ENCODE data around the gene SBK3. TPM values are rescaled to one million over a fixed set of nuclear protein-coding genes. Genes with fewer than 3 reads are reported as not detected.

Gene SBK3
- total RNA-seq, 1 experiment from 2014 or later: not detected

DNA sequence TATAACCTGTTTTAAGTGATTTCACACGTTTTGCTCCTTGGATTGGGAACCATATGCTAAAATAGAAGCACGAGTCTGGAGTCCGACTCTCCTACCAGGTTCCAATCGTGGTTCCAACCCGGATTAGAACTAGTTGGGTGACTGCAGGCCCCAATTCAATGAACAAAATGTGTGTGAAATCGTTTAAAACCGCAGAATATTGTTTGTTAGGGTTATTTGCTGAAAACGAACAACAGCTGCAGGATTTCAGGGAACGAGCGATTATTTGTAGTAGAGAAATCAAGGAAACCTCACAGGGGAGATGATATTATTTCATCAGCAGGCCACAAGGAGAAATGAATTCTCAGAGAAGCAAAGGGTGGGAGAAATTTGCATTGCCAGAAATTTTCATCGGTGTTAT, 40.4 kb downstream of the SBK3 start:
- H3K27me3 Mint-ChIP-seq (ENCODE audit: insufficient read depth, unreplicated experiment): no peaks in the 10 kb centered on the region
- peaks cover 6% of the 10 kb centered on the region for H3K36me3 Mint-ChIP-seq (ENCODE audit: insufficient read depth, unreplicated experiment)

DNA sequence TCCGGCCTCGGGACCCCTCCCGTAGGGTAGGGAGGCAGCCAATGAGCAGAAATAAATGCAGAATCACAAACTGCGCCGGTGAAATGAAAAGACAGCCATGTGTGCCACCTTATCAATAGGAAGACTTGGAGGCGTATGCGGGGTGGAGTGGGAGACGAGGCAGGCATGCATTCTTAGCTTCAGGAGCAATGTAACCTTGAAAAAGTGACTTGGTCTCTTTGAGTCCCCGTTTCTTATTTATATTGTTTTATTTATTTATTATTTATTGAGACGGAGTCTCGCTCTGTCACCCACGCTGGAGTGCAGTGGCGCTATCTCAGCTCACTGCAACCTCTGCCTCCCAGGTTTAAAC, 41.1 kb downstream of the SBK3 start:
- POLR2A ChIA-PET: interaction anchor here (0.7 to 1.7 kb wide), 13 partner anchors 10 to 372 kb away, joined by 3 to 11 read pairs (median 4); partner anchors contain the start of genes ISOC2, NAT14, TMEM238 and ZNF628

More for the DNA sequence above, 40.4 kb downstream of the SBK3 start:
- no TSS peak for BruUV-seq (replicated peaks)
- Mint-ChIP-seq H3K4me1 (ENCODE audit: insufficient read depth, unreplicated experiment) (no peaks in the 10 kb centered on the region), H3K4me3 (ENCODE audit: unreplicated experiment) (no peak overlapping the region), H3K27ac (ENCODE audit: low read depth, unreplicated experiment) (no peak overlapping the region), H3K9me3 (ENCODE audit: unreplicated experiment) (peaks cover 6% of the 10 kb centered on the region)
- TF ChIP-seq, protein P1, sequence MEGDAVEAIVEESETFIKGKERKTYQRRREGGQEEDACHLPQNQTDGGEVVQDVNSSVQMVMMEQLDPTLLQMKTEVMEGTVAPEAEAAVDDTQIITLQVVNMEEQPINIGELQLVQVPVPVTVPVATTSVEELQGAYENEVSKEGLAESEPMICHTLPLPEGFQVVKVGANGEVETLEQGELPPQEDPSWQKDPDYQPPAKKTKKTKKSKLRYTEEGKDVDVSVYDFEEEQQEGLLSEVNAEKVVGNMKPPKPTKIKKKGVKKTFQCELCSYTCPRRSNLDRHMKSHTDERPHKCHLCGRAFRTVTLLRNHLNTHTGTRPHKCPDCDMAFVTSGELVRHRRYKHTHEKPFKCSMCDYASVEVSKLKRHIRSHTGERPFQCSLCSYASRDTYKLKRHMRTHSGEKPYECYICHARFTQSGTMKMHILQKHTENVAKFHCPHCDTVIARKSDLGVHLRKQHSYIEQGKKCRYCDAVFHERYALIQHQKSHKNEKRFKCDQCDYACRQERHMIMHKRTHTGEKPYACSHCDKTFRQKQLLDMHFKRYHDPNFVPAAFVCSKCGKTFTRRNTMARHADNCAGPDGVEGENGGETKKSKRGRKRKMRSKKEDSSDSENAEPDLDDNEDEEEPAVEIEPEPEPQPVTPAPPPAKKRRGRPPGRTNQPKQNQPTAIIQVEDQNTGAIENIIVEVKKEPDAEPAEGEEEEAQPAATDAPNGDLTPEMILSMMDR (IDR thresholded peaks at IDR 0.05; ENCODE audit: unreplicated experiment): no peak
- POLR2A ChIA-PET: interaction anchor here (1.6 to 1.7 kb wide), 2 partner anchors 28 to 38 kb away, joined by 8 to 11 read pairs; partner anchors contain the start of gene ZNF628
- intact Hi-C loops (cut with micrococcal nuclease): loop anchor here (1.0 to 10.0 kb wide), 2 partner anchors 37 to 90 kb away; no protein-coding TSS in a partner anchor
- no peak for DNase-seq (ENCODE audit: unreplicated experiment)
- CTCF ChIA-PET: interaction anchor here (0.6 to 2.9 kb wide), 28 partner anchors 7 to 416 kb away, joined by 3 to 64 read pairs (median 6); partner anchors contain the start of genes NAT14, SSC5D, ZNF628 and ZNF784

GRCh38 chr19:55503502-55504251, 41.7 kb downstream of the SBK3 start:
- no peak overlapping the region for H3K27ac Mint-ChIP-seq (ENCODE audit: low read depth, unreplicated experiment)

More for the DNA sequence above, 41.1 kb downstream of the SBK3 start:
- no peaks in the 10 kb centered on the region for H3K27me3 Mint-ChIP-seq (ENCODE audit: insufficient read depth, unreplicated experiment)
- H3K9me3 Mint-ChIP-seq (ENCODE audit: unreplicated experiment): peaks cover 6% of the 10 kb centered on the region
- H3K36me3 Mint-ChIP-seq (ENCODE audit: insufficient read depth, unreplicated experiment): peaks cover 6% of the 10 kb centered on the region
- intact Hi-C loops (cut with micrococcal nuclease): loop anchor here (1.0 to 10.0 kb wide), 2 partner anchors 36 to 89 kb away; no protein-coding TSS in a partner anchor
- CTCF ChIA-PET: interaction anchor here (0.5 to 2.9 kb wide), 54 partner anchors 8 to 1315 kb away, joined by 3 to 64 read pairs (median 4); partner anchors contain the start of genes MBOAT7, NAT14, SSC5D and ZNF628
- peak overlapping the region; percentile 69 for H3K4me3 Mint-ChIP-seq (ENCODE audit: unreplicated experiment)
- no TSS peak for BruUV-seq (replicated peaks)
- H3K27ac Mint-ChIP-seq (ENCODE audit: low read depth, unreplicated experiment): no peak overlapping the region
- TF ChIP-seq, protein P1 (IDR thresholded peaks at IDR 0.05; ENCODE audit: unreplicated experiment): no peak
- H3K4me1 Mint-ChIP-seq (ENCODE audit: insufficient read depth, unreplicated experiment): no peaks in the 10 kb centered on the region
- no peak for DNase-seq (ENCODE audit: unreplicated experiment)

More at GRCh38 chr19:55503502-55504251, 41.7 kb downstream of the SBK3 start:
- H3K27me3 Mint-ChIP-seq (ENCODE audit: insufficient read depth, unreplicated experiment): no peaks in the 10 kb centered on the region
- H3K4me3 Mint-ChIP-seq (ENCODE audit: unreplicated experiment): peak overlapping the region; percentile 69
- intact Hi-C loops (cut with micrococcal nuclease): loop anchor here (1.0 to 10.0 kb wide), 2 partner anchors 35 to 89 kb away; no protein-coding TSS in a partner anchor
- TF ChIP-seq, protein P1 (IDR thresholded peaks at IDR 0.05; ENCODE audit: unreplicated experiment): peak; percentile 98
- H3K4me1 Mint-ChIP-seq (ENCODE audit: insufficient read depth, unreplicated experiment): no peaks in the 10 kb centered on the region
- POLR2A ChIA-PET: interaction anchor here (0.6 to 1.7 kb wide), 14 partner anchors 11 to 371 kb away, joined by 3 to 11 read pairs (median 4); partner anchors contain the start of genes ISOC2, NAT14, TMEM238 and ZNF628
- DNase-seq (ENCODE audit: unreplicated experiment): peak; percentile 92
- no TSS peak for BruUV-seq (replicated peaks)
- CTCF ChIA-PET: interaction anchor here (0.5 to 2.9 kb wide), 58 partner anchors 8 to 1314 kb away, joined by 3 to 64 read pairs (median 4); partner anchors contain the start of genes MBOAT7, NAT14, SSC5D and ZNF628
- H3K9me3 Mint-ChIP-seq (ENCODE audit: unreplicated experiment): peaks cover 6% of the 10 kb centered on the region
- peaks cover 6% of the 10 kb centered on the region for H3K36me3 Mint-ChIP-seq (ENCODE audit: insufficient read depth, unreplicated experiment)
